Right forelimb (tissue), 1 donor: Measurements from ENCODE around the gene SPATC1L.
A peak's percentile ranks its signal among the peaks of the same experiment; 100 is the strongest.

Source experiments
- DNase-seq: peaks from one replicate; pipeline ENCODE4 v3.0.0-alpha.2; 2018

Gene SPATC1L

DNA sequence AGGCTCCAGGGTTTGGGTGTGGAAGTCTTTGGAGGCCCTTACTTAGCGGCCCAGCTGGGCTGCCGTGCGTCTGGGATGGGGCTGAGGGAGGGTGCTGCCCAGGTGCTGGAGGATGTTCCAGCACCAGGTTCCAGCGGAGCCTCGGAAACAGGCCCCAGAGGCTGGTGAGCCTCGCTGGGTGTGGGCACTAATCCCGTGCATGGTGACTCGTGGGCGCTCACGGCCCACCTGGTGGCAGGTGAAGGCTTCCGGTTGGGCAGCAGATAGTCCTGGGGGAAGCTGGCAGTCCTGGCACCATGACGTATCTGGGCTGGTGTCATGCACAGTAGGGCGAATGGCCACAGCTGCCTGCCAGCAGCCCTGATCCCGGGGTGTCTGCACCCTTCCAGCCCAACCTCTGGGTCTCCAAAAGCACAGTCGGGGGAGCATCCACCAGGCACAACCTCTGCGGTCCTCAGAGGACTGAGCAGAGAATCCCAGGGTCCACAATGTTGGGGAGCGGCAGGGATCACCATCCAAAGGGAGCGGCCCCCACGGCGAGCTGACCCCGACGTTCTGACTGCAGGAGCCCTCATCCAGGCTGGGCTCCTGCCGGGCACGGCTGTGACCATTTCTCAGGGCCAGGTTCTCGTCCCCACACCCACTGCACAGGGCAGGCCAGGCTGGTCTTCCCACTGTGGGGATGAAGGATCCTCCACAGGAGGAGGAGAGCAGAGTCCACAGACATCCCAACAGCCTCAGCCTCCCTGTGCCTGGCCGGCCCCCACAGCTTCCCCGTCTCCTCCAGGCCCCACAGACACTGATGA is 54.2 kb downstream of the SPATC1L start:
- no peak for DNase-seq

DNA sequence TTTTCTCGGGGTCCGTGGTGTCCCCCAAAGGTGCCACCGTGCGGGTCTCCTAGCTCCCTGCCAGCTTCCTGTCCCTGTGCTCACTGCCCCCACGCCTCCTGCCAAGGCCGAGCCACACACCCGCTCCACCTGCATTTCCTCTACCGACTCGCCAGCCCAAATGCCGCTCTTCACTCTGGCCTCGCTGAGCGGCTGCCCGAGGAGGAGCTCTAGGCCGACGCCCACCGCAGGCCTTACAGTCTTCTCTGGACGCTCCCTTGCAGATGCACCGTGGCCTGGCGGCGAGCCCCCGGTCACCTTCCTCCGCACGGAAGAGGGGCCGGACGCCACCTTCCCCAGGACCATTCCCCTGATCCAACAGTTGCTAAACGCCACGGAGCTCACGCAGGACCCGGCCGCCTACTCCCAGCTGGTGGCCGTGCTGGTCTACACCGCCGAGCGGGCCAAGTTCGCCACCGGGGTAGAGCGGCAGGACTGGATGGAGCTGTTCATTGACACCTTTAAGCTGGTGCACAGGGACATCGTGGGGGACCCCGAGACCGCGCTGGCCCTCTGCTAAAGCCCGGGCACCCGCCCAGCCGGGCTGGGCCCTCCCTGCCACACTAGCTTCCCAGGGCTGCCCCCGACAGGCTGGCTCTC is 55.2 kb downstream of the SPATC1L start:
- no peak for DNase-seq

DNA sequence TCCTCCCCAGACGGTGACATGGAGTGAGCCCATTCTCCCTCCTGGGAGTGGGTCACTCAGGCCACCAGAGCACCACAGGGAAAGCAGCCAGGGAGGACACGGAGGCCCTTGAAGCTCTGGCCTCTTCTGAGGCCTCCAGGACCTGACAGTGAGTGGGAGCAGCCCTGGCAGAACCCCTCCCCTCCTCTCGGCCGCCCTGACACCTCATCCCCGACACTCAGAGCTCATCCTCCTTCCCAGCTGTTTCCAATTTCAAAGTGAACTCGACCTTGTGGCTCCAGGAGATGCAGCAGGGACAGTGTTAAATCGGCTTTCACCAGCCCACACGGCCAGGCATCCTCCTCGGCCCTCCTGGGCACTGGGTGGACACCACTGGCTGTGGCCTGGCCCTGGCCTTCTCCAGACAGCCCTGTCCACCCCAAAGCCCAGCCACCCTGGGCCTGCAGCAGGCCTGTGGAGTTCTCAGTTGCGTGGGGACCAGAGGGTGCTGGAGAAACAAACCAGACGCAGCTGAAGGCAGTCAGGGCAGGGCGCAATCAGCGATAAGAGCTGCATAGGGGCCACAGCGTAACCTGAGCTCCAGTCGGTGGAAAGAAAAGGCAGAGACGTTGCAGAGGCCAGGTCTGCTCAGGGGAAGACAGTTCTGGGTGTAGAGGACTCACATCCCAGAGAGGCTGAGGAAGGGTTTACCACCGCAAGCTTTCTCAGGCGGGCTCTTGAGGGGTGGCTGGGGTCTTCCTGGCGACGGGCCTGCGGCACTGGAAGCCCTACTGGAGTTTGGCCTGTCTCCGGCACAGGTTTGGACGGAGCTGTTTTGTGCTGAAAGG is 55.9 kb downstream of the SPATC1L start:
- peak; percentile 54 for DNase-seq

DNA sequence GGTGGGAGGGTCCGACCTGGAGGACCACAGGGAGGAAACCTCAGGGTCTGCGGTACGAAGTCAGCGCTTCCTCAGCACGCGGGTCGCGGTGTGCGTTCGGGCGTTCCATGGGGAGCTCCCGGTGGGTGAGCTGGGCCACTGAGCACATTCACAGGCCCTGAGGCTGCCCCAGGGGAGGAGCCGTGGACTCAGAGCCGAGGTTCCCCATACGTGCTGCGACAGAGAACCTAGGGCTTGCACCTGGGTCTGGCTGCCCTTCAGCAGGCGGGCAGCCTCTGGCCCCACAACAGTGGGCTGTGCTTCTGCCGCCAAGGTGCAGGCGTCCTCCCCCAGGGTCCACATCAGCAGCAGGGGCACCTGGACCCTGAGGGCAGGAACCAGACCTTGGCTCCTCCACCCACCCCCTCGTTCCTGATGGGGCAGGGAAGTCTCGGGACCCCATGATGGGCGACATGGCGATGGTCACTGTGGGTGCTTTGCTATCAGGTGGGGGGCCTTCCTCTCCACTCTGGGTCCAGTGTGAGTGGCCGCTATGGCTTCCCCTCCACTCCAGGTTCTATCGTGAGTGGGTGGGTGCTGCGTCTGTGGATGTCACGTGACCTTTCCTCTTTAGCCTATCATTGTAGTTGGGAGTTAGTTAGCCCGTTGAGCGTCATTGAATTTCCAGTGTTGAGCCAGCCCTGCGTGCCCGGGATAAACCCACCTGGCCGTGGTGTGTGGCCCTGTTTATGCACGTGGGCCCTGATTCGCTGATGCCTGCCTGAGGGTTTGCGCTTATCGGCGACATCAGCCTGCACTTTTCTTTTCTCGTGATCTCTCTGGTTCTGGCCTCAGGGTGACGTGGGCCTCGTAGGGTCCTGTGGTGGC is 56.8 kb downstream of the SPATC1L start:
- DNase-seq, result peak; percentile 45

DNA sequence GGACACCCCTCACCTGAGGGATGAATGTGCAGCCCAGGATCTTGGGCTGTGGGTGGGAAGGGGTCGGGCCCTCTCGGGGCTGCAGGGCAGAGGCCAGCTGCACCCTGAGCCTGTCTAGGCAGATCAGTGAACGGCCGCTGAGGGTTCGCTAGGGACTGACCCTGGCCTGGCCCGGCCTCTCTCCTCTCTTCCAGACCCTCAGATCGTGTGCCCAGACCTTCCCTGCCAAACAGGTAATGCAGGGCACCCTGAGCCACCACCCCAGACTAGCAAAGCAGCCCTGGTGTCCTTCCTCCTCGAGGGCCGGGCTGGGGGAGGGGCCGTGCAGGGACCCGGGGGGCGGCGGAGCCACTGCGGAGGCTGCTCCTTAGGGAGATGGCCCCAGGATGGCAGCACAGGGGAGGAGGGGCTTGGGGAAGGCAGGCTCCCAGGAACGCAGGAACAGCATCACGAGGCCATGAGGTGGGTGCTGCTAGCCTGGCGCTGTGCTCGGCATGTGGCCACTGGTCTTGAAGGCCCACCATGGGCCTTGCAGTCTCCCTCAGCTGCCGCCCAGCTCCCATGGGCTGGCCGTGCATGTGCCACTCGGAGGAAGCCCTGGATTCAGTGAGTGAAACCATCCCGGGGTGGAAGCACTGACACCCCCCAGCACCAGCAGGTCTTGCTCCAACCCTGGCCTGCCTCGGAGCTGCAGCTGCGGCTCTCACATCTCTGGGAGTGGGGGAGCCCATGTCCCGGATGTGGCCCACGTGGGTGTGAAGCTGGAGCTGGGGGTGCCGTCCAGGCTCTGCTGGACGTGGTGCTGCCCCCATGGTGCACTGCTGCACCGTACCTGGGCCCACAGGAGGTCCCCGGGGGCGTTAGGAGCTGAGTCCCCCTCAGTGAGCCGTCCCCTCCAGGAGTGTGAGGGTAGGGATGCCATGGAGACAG is 57.7 kb downstream of the SPATC1L start:
- peak; percentile 44 for DNase-seq

DNA sequence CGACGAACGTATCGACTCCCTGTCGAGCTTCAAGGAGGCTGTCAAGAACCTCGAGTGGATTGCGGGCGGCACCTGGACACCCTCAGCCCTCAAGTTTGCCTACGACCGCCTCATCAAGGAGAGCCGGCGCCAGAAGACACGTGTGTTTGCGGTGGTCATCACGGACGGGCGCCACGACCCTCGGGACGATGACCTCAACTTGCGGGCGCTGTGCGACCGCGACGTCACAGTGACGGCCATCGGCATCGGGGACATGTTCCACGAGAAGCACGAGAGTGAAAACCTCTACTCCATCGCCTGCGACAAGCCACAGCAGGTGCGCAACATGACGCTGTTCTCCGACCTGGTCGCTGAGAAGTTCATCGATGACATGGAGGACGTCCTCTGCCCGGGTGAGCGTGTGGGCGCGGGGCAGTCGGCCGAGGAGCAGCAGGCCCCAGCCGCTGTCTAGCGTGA is 58.4 kb downstream of the SPATC1L start:
- peak; percentile 30 for DNase-seq

DNA sequence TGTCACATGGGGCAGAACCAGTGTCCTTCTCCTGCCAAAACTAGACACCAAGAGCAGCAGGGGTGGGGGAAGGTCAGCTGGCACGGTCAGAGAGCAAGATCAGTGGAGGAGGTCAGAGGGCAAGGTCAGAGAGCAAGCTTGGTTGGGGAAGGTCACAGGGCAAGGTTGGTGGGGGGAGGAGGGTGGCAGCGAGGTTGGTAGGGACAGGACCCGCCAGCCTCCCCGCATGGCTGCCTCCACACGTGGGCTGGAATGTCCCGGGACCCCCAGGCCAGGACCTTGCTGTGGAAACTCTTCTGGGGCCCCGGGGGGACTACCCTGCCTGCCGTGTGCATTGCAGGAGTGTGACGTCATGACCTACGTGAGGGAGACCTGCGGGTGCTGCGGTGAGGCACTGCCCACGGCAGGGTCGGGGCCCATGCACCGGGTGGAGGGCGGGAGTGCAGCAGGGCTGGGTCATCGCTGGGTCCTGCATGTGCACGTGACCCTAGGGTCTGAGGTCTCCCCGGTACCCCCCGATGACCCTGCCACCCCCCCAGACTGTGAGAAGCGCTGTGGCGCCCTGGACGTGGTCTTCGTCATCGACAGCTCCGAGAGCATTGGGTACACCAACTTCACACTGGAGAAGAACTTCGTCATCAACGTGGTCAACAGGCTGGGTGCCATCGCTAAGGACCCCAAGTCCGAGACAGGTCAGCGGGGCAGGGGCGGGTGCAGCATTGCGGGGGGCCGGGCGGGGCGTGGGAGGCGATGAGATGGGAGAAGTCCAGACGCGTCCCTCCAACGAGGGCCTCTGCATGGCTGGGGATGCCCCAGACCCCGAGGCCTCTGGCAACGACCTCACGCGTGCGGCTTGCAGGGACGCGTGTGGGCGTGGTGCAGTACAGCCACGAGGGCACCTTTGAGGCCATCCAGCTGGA is 59.1 kb downstream of the SPATC1L start:
- peak; percentile 41 for DNase-seq

DNA sequence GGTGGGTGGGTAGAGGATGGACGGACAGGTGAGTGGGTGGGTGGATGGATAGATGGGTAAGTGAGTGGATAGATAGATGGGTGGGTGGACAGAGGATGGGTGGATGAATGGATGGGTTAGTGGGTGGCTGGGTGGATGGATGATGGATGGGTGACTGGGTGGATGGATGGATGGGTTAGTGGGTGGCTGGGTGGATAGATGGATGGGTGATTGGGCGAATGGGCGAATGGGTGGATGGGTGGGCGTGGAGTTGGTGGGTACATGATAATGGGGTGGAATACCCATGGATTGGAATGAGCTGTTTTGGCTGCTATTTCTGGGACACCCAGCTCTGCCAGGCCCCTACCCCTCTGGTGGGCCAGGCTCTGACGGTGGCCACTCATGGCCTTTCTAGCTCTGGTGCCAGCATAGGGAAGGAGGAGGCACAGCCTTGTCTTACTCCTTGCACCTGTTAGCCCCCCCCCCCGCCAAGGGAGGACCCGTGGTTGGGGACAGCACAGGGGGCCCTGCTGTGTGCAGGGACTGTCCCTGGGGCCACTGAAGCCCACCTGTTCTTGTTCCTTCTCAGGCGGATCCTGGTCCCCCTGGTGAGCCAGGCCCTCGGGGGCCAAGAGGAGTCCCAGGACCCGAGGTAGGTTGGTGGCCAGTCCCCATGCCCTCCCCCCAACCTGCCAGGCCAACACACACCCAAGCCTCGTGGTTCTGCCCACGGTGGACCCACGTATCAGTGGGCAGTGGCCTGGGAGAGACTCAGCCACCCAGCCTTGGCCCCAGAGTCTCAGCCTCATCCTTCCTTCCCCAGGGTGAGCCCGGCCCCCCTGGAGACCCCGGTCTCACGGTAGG is 60.0 kb downstream of the SPATC1L start:
- peak; percentile 43 for DNase-seq

DNA sequence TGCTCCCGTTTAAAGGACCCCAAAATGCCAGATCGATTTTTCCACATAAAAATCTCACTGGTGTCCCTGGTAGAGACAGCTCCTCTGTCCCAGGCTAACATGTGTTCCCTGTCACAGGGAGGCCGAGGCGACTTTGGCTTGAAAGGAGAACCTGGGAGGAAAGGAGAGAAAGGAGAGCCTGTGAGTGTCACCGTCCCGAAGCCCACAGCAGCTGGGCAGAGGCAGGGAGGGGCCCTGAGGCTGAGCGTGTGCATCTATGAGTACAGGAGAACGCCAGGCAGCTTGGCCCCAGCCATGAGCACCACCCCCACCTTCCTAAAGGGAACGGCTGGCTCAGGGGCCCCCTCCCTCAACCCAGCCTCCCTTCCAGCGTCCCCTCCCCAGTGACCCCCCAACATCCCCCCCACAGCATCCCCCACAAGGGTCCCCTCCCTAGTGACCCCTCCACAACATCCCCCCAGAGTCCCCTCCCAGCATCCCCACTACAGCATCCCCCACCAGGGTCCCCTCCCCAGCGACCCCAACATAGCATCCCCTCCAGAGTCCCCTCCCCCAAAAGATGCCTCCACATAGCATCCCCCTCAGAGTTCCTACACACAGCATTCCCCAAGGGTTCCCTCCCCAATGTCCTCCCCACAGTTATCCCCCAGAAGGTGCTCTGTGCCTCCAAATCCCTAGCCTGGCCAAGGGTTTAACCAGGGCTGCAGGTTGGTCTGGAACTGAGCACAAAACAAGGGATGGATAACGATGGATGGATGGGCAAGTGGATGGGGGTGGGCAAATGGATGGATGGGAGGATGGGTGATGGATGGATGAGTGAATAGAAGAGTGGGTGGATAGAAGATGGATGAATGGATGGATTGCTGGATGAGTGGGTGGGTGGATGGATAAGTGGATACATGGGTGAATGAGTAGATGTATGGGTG is 61.2 kb downstream of the SPATC1L start:
- DNase-seq, result peak; percentile 32

DNA sequence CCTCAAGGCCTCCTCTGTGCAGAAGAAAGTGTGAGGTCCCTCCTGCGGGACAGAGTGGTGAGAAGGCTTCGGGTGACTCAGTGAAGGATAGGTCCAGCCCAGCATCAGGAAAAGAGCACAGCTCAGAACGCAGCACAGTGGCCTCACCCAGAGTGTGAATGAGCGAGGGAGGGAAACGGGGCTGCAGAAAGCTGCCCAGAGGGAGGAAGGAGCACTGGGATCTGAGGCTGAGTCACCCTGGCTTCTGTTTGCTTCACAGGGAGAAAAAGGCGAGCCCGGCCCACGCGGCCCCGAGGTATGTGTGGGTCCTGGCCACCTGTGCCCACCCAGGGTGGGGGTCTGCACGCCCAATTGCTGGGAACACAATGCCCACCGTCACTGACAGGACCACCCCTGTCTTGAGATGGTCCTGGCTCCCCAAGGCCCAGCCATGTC is 62.0 kb downstream of the SPATC1L start:
- peak; percentile 42 for DNase-seq

DNA sequence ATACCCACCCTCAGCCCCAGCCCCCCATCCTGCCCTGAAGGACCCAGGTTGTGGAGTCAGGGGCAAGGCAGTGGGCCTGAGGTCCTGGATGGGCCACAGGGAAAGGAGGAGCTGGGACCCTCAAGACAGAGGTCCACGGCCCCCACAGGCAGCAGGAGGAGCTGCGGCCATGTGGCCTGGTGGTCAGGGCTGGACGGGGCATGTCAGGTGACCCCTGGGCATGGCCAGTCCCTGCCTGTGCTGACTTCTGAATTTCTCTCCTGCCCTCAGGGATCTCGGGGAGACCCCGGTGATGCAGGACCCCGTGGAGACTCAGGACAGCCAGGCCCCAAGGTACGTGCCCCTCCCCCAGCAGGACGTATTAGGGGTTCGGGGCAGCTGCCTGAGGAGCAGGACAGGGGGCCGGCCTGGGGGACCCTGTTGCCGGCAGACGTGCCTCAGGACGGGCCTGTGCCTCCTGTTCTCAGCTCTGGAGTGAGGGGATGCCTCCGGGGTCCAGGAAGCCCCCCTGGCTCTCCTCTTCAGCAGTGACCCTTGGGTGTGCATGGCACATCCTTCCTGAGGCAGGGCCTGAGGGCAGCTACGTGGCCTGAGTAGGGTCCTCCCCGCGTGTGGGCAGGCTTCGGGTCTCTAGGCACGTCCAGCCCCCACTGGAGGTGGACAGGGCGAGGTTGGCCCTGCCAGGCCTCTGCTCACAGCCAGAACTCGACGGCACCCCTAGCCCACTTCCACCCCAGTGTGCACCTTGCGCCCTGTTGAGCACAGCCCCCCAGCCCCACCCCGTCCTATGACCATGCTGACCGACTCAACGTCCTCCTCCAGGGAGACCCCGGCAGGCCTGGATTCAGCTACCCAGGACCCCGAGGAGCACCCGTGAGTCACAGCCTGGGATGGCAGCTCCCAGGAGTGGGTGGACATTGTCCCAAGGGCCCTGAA is 62.7 kb downstream of the SPATC1L start:
- DNase-seq, result peak; percentile 36

DNA sequence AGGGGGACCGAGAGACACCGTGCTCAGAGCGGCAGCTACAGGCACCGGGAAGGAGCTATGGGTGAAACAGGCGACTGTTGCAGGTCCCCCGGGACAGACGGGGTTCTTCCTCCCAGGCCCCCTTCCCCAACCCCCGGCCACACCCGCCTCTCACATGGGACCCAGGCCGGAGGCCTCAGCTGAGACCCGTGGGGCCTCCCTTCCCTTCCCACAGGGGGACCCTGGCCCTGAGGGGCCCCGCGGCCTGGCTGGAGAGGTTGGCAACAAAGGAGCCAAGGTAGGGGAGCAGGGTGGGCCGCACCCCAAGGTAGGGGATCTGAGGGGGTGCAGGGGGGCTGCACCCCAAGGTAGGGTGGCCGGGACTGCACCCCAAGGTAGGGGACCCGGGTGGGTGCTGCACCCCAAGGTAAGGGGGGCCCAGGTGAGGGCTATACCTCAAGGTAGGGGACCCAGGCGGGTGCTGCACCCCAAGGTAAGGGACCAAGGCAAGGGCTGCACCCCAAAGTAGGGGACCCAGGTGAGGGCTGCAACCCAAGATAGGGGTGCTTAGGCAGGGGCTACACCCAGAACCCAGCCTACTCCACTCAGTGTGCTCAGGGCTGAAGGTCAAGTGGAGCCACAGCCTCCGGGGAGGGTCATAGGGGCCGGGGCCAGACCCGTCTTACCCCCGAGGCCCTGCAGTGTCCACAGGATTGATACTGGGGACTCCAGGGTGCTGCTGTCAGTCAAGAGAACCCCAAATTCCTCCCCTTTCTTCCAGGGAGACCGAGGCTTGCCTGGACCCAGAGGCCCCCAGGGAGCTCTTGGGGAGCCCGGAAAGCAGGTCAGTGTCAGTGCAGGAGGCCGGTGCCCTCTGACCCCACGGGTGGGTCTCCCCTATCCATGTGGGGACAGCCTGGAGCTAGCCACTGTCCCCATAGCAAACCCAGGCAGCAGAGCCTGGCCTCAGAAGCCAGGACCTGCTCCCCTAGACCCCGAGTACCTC is 63.7 kb downstream of the SPATC1L start:
- DNase-seq, result peak; percentile 40

DNA sequence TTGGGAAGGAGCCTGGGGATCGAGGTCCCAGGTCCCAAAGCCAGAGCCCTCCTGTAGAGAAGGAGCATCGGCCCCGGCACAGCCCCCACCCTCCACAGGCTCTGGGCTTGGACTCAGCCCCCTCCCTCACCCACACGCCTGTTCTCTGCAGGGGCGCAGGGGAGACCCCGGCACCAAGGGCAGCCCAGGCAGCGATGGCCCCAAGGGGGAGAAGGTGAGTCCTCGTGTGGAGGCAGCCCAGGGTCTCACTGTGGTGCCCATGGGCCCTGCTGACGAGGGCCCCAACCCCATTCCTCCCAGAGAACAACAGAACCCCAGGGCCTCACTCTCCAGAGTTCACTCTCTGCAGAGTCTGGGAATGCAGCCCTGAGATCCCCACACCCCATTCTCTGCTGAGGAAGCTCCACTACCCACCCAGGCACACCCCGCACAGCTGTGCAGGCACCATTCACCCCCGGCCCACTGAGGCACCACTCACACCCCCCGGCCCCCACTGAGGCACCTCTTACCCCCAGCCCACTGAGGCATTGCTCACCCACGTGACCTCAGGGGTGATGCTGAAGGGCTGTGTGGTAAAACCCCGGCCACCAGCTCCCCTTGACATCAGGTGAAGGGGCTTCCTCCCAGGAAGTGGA is 64.5 kb downstream of the SPATC1L start:
- DNase-seq, result peak; percentile 19

DNA sequence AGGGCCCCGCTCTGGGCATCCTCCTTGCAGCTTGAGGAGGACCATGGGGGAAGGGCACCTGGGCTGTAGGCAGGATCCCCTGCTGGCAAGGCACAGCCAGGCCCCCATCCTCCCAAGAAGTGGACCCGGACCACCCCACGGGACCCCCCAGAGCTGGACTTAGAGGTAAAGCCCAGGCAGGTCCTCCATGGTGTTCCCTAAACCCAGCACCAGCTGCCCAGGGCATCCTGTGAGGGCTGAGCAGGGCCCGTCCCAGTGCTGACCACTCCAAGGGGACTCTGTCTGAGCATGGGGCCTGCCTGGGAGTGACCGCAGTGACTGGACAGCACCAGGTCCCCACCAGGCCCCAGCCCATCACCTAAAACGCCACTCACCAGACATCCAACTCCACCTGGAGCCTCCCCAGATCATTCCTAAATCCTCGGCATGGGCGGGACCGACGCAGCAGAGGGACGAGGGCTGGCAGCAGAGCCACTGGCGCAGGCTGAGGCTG is 65.1 kb downstream of the SPATC1L start:
- DNase-seq, result peak; percentile 44
